Fibroblast of lung (primary cell): Measurements from ENCODE around the gene TRAK1. TPM values are rescaled to one million over a fixed set of nuclear protein-coding genes. Genes with fewer than 3 reads are reported as not detected.
A peak's percentile ranks its signal among the peaks of the same experiment; 100 is the strongest.

Experiments
- DNase-seq, 2 donors: peaks; one replicate each; pipeline versions ENCODE4 v3.0.0 to v3.0.0-alpha.2; 2010; ENCODE audit warnings: low read depth in 2 of 2
- H2AFZ ChIP-seq: 2 replicates; pipeline ENCODE4 v1.5.1; 2012; ENCODE audit warnings: low read length, control low read depth, inconsistent platforms
- H3K27ac ChIP-seq: 2 replicates; pipeline ENCODE4 v1.5.1; 2011; ENCODE audit warnings: low read length, control low read depth; ENCODE audit not compliant: insufficient read depth
- H3K27me3 ChIP-seq: 2 replicates; pipeline ENCODE4 v1.5.1; 2011; ENCODE audit warnings: mild to moderate bottlenecking, low read length; ENCODE audit not compliant: control insufficient read depth, insufficient read depth
- H3K36me3 ChIP-seq: 2 replicates; pipeline ENCODE4 v1.5.1; 2011; ENCODE audit warnings: low read length; ENCODE audit not compliant: control insufficient read depth, insufficient read depth
- H3K4me1 ChIP-seq: 2 replicates; pipeline ENCODE4 v1.5.1; 2011; ENCODE audit warnings: low read length; ENCODE audit not compliant: control insufficient read depth, insufficient read depth; ENCODE audit errors: extremely low read depth
- H3K4me2 ChIP-seq: 2 replicates; pipeline ENCODE4 v1.5.1; 2011; ENCODE audit warnings: low read length, control low read depth; ENCODE audit not compliant: insufficient read depth; ENCODE audit errors: extremely low read depth
- H3K4me3 ChIP-seq, 4 experiments: fragments of 200-600 bp in 1 of 4; sonication (generic) in 1 of 4; replicated peaks in 1 of 4; 2 replicates each; pipeline ENCODE4 v1.5.1; 2011 to 2016; ENCODE audit warnings: low read length in 4 of 4, low read depth in 3 of 4, mild to moderate bottlenecking in 3 of 4, control low read depth in 2 of 4, inconsistent platforms in 1 of 4, mixed read lengths in 1 of 4; ENCODE audit not compliant: insufficient read depth in 1 of 4; ENCODE audit errors: control extremely low read depth in 1 of 4
- H3K79me2 ChIP-seq: 2 replicates; pipeline ENCODE4 v1.5.1; 2012; ENCODE audit warnings: mild to moderate bottlenecking, low read length, inconsistent platforms; ENCODE audit not compliant: control insufficient read depth, insufficient read depth
- H3K9ac ChIP-seq: 2 replicates; pipeline ENCODE4 v1.5.1; 2011; ENCODE audit warnings: mild to moderate bottlenecking, low read length, control low read depth; ENCODE audit not compliant: insufficient read depth
- H3K9me3 ChIP-seq: 2 replicates; pipeline ENCODE4 v1.5.1; 2012; ENCODE audit warnings: low read depth, low read length; ENCODE audit not compliant: control insufficient read depth, insufficient read depth
- H4K20me1 ChIP-seq: 2 replicates; pipeline ENCODE4 v1.5.1; 2011; ENCODE audit warnings: low read length; ENCODE audit not compliant: control insufficient read depth, insufficient read depth; ENCODE audit errors: extremely low read depth
- EZH2 ChIP-seq: IDR thresholded peaks from 2 replicates; pipeline ENCODE4 v1.5.1; 2012; ENCODE audit warnings: low read length, control low read depth, mild to moderate bottlenecking; ENCODE audit errors: missing control alignments
- polyA plus RNA-seq, 2 donors: library from polyadenylated mRNA; depleted of rRNA in 1 of 2; stranded (reverse) in 1 of 2; unstranded in 1 of 2; fragments of >200 nt; gene quantifications; 2 replicates each; pipeline ENCODE4 v1.2.1, GENCODE V29; 2011 to 2012; ENCODE audit warnings: missing spikeins in 1 of 2
- total RNA-seq: library from RNA; depleted of rRNA; stranded (reverse); fragments of >200 nt; gene quantifications from 2 replicates; pipeline ENCODE4 v1.2.1, GENCODE V29; 2014
- TF ChIP-seq, protein P1 (sequence below), 2 donors: IDR thresholded peaks in 1 of 2; conservative IDR thresholded peaks in 1 of 2; 1 replicate in 1 of 2; 2 replicates in 1 of 2; pipeline ENCODE4 v1.5.1; 2011 to 2012; ENCODE audit warnings: low read length in 2 of 2, control low read depth in 1 of 2, inconsistent platforms in 1 of 2, low read depth in 1 of 2, mild to moderate bottlenecking in 1 of 2

Gene TRAK1
- total and polyA plus RNA-seq, 2 donors (not counting 1 experiment from before 2014, with no cell fraction given), result 37.8 to 44.0 TPM

GRCh38 chr3:42051384-42052131 is 39.6 kb upstream of the TRAK1 start:
- peak overlapping the region; percentile 81 for H3K27ac ChIP-seq
- H3K9me3 ChIP-seq, result no peaks in the 10 kb centered on the region
- peaks cover 58% of the 10 kb centered on the region for H3K79me2 ChIP-seq
- no peak overlapping the region for H2AFZ ChIP-seq
- H3K9ac ChIP-seq, result no peak overlapping the region
- H4K20me1 ChIP-seq, result no peaks in the 10 kb centered on the region
- H3K36me3 ChIP-seq, result no peaks in the 10 kb centered on the region
- peak overlapping the region; percentile 87 for H3K4me2 ChIP-seq
- no peaks in the 10 kb centered on the region for H3K27me3 ChIP-seq
- no peak overlapping the region for H3K4me3 ChIP-seq
- TF ChIP-seq EZH2, result no peak
- TF ChIP-seq, protein P1, sequence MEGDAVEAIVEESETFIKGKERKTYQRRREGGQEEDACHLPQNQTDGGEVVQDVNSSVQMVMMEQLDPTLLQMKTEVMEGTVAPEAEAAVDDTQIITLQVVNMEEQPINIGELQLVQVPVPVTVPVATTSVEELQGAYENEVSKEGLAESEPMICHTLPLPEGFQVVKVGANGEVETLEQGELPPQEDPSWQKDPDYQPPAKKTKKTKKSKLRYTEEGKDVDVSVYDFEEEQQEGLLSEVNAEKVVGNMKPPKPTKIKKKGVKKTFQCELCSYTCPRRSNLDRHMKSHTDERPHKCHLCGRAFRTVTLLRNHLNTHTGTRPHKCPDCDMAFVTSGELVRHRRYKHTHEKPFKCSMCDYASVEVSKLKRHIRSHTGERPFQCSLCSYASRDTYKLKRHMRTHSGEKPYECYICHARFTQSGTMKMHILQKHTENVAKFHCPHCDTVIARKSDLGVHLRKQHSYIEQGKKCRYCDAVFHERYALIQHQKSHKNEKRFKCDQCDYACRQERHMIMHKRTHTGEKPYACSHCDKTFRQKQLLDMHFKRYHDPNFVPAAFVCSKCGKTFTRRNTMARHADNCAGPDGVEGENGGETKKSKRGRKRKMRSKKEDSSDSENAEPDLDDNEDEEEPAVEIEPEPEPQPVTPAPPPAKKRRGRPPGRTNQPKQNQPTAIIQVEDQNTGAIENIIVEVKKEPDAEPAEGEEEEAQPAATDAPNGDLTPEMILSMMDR (conservative IDR thresholded peaks at IDR 0.05 in 1 of 2, IDR thresholded peaks at IDR 0.05 in 1 of 2; ENCODE audit: low read depth in 1 of 2, low read length in 2 of 2), result no peak
- DNase-seq, result peak in 1 of 2 donors; percentile 41
- H3K4me1 ChIP-seq, result peaks cover 24% of the 10 kb centered on the region

DNA sequence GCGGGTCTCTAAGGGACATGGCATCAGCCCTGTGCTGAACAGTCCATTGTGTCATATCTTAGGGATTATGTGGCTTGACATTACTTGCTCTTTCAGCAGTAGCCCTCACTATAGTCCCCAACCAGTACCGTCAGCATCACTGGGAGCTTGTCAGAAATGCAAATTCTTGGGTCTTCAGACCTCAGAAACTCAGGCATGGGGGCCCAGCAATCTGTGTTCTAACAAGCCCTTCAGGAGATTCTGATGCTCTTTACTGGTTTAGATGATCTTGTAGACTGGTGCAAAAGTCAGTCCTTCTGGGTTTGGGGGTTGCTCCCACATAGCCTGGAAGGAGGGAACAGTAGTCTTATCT is 39.0 kb upstream of the TRAK1 start:
- H3K9ac ChIP-seq, result no peak overlapping the region

More for the DNA sequence above, 39.0 kb upstream of the TRAK1 start:
- Histone ChIP-seq H3K27ac (peak overlapping the region; percentile 81), H4K20me1 (no peaks in the 10 kb centered on the region), H3K4me3 (no peak overlapping the region), H3K9me3 (no peaks in the 10 kb centered on the region), H2AFZ (no peak overlapping the region), H3K4me2 (peak overlapping the region; percentile 87), H3K4me1 (peaks cover 24% of the 10 kb centered on the region), H3K79me2 (peaks cover 60% of the 10 kb centered on the region), H3K36me3 (no peaks in the 10 kb centered on the region), H3K27me3 (no peaks in the 10 kb centered on the region)
- no peak for TF ChIP-seq EZH2
- TF ChIP-seq, protein P1 (conservative IDR thresholded peaks at IDR 0.05 in 1 of 2, IDR thresholded peaks at IDR 0.05 in 1 of 2; ENCODE audit: low read depth in 1 of 2, low read length in 2 of 2), result no peak
- DNase-seq, result no peak
